Hematopoietic multipotent progenitor cell treated with erythropoietin and hydrocortisone succinate and interleukin-3 and kit ligand, for 15 days (in vitro differentiated cells): ENCODE data around the gene KDM5B.
A peak's percentile ranks its signal among the peaks of the same experiment; 100 is the strongest.
"Not testable (repeated sequence)": the region's sequence is repeated elsewhere in the genome, so short reads cannot be mapped to it uniquely, and the experiment has no call there.

Experiments
- DNase-seq: peaks from one replicate; pipeline ENCODE4 v3.0.0-alpha.2; 2015; ENCODE audit warnings: low spot score

The KDM5B gene

DNA sequence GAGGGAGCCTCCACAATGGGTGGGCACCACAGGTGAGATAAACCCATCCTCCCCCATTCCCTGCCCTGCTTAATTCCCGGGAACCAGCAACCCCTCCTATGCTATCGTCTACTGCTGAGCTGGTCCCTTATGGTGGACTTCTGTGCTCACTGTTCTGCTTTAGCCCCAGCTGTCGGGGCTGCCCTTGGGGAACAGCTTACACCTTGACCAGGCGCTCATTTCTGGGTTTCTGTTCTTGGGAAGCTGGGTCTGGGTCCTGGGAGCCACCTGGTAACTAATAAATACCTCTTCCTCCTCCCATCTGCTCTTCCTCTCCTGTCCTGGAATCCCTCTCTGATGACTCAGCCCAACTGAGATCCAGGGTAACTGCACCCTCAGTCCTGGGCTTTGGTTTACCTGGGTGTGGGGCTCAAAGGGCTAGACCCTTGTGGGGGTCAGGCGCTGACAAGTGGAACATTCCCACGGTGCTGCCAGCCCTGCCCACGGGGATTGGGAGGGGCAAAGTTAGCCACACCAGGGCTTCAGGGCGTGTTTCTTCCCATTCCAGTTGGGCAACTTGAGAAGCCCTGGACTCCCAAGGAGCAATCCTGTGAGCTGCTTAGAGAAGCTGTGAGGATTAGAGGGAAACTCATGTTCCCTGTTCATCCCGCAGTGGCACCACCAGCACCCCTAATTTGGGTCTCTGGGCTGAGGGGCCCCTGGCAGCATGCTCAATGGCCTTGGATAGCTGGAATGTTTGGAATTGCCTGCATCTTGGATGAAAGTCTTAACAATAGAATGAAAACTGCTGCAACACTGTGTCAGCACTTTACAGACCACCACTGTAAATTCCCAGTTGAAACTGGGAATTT lies 4.2 kb upstream of the KDM5B start:
- no peak for DNase-seq

GRCh38 chr1:202811296-202812175 lies 3.3 kb upstream of the KDM5B start:
- no peak for DNase-seq

GRCh38 chr1:202810615-202811295 lies 2.5 kb upstream of the KDM5B start, which contains the start of gene PCAT6:
Gene PCAT6 (plus strand): TSS chr1:202810954.
- DNase-seq, result peak; percentile 87

- DNase-seq, result no peak
Measured at GRCh38 chr1:202810193-202810614, 2.0 kb upstream of the KDM5B start.

GRCh38 chr1:202809597-202810159 lies 1.5 kb upstream of the KDM5B start:
- no peak for DNase-seq

GRCh38 chr1:202807451-202807925 lies 733 bp downstream of the KDM5B start:
- DNase-seq, result peak; percentile 26

- DNase-seq, result no peak
Measured at GRCh38 chr1:202806845-202807450, 1.3 kb downstream of the KDM5B start.

DNA sequence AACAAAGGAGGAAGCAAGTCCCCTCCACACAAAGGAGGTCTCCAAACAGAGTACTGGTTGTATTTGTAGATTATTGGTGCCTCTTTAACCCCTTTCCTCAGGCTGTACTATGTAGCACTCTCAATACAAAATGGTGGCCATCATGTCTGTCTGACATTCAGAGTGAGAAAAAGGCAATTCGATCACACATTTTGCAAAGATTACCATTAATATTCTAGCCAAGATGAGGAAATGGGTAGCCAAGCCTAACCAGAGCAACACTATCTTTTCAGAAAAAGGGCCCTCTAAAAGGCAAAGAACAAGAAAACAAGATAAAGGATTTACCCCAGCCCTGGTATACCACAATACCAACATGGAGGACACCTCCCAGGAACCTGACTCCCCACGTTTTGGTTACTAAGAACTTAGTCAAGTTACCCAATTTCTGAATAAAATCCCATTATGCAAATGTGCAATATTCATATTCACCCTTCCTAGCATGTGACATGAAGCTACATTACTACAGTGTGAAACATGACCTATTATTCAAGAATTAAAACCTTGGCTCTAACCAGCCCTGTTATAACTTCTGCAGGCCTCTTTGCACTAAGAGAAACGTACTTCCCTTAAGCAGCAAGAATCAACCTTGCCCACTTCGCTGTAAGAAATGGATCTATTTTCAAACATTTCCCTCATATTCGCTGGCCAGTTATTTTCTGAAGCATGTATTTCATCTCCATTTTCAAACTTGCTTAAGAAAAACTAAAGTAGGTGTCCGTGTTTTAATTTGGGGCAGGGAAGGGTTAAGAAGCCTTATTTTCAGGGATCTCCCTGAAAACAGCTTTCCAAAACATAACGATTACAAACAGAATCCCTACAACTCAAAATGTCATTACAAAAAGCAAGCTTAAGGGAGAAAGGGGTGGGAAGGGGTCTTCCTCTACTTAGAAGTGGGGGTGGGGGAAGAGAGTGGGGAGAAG lies 2.1 kb downstream of the KDM5B start:
- DNase-seq, result peak; percentile 27

- peak; percentile 21 for DNase-seq
Measured at GRCh38 chr1:202804126-202804525, 4.1 kb downstream of the KDM5B start.

- DNase-seq, result no peak
Measured at GRCh38 chr1:202802998-202803932, 5.0 kb downstream of the KDM5B start.

GRCh38 chr1:202802034-202802433 lies 6.2 kb downstream of the KDM5B start:
- no peak for DNase-seq

GRCh38 chr1:202801175-202801574 lies 7.0 kb downstream of the KDM5B start:
- no peak for DNase-seq

GRCh38 chr1:202800742-202801141 lies 7.5 kb downstream of the KDM5B start:
- no peak for DNase-seq

DNA sequence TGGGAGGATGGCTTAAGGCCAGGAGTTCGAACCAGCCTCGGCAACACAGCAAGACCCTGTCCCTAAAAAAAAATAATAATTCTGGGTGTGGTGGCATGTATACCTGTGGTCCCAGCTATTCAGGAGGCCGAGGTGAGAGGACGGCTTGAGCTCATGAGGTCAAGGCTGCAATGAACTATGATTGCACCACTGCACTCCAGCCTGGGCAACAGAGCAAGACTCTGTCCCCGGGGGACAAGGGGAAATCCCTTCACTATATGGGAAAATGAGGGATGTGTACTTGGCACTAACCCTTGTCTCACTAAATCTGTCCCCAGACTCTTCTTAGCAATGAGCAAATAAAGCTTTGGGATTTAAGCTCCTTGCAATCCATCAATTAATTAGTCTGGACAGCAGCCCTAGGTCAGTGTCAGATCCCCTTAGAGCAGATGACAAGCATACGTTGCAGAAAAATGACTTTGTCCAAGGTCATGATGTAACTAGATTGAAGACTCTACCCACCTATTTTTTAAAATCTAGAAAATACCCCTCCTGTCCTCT lies 9.4 kb downstream of the KDM5B start:
- no peak for DNase-seq

GRCh38 chr1:202798260-202798659 lies 10.0 kb downstream of the KDM5B start:
- DNase-seq, result no peak

GRCh38 chr1:202796670-202797069 lies 11.6 kb downstream of the KDM5B start:
- DNase-seq, result no peak

GRCh38 chr1:202794931-202795330 lies 13.3 kb downstream of the KDM5B start:
- not testable (repeated sequence) for DNase-seq

DNA sequence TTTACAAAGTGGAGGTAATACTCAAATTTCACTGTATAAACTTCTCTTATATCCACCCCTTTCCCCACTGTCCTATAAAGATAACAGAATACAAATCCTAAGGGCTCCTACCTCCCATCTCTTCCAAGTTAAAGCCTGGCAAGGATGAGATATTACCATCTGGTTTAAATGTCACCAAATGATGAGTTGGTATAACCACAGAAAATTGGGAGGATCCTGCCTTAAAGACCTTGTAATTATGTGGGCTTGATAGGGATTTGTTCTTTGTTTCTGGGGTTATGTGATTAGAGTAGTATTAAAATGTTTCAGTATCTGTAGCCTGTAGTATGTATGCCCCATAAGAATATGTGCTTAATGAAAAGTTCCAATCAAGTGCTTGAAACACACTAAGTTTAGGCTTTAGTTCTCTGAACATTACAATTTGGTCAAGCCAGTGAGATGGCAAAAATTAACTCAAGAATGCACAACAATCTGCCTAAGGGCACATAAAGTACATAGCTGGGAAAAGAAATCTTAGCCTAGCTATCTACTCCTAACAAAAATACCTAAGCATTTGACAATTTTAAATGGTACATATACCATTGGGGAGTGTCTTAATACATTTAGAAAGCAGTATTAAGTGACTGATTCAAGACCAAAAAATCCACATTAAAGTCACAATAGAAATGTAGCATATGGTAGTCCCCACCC lies 14.0 kb downstream of the KDM5B start:
- DNase-seq, result no peak
